ENCODE measurements around the gene MARCHF3.

The MARCHF3 gene

GRCh38 chr5:126981701-126982100, 48.7 kb downstream of the MARCHF3 start:
- no peak for DNase-seq

GRCh38 chr5:126981222-126981621, 49.1 kb downstream of the MARCHF3 start:
- no peak for DNase-seq

DNA sequence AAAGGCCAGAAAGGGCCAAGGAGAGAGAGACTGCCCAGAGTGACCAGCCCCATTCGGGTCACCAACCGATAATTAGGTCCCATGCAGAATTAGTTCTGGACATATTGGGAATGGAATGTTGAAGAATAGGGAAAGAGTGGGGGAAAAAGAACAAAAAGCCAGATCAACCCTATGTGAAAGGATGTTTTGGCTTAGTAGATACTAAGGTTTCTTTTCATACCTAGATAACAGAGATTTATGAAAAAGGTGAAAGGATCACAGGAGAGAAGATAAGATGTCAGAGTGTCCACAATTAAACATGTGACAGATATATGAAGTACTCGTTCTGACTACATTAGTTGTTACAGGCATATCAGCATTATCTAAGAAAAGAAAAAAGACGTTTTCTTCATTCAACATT, 52.1 kb downstream of the MARCHF3 start:
- no peak for DNase-seq

- DNase-seq = no peak
These were observed 53.7 kb downstream of the MARCHF3 start for GRCh38 chr5:126976520-126977172.

- no peak for DNase-seq
These were observed 54.6 kb downstream of the MARCHF3 start for GRCh38 chr5:126975796-126976195.

GRCh38 chr5:126973193-126973592, 57.2 kb downstream of the MARCHF3 start:
- DNase-seq = no peak

DNA sequence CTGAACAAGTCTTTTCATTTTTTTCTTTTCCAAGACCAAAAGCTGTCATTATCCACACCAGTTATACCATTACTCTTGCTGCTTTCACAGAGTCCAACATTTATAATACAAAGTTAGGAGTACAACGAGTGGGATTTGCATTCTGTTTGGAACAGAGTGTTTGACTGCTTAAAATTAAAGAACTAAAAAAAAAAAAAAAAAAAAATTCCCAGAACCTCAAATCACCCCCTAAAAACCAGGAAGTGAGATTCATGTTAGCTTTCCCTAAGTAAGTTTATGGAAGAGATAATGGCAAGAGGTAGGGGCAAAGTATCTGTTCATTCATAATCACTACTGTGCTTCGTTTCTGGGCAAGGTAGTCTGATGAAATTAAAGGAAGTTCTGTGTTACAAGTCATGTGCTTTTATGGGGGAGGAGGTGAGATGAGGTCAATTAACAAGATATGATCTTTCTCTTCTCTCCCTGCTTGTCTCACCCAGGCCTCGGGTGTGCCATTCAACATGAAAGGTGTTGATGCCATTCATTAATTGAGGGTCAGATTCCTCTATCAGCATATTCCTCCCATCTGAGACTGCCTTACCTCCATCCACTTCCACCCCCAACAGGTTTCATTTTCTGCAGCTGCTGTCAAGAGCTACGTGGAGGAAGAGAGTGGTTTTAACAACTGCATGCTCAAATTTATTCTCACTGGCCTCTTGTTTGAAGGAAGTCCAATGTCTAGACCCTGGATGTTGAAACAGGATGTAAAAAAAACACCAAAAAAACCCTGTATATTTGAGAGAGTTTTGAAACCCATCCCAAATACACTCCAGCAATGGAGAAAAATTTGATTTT, 58.1 kb downstream of the MARCHF3 start:
- no peak for DNase-seq

- no peak for DNase-seq
These were observed 58.8 kb downstream of the MARCHF3 start for GRCh38 chr5:126971455-126972031.

DNA sequence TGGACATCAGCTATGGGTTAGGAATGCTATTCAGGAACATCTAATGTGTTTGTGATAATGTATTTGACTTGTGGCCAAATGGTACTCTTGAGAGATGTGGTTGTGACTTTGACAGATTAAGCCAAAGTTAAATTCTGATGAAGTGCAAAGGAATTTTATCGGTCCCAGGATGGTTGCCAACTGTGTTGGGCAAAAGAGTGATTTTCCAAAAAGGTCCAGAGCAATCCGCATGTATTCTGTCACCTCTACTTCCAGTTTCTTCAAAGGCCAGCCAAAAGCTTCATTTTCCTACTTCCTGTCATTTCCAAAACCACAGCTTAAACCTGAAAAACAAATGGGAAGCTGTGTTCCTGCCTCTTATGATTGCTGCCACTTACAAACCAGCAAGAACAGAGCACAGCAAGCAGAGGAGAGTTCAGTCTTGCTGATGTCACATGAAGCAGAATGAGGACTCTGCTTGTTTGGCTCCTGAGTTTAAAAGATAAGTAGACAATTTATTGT, 59.8 kb downstream of the MARCHF3 start:
- DNase-seq = no peak

GRCh38 chr5:126969548-126969947, 60.8 kb downstream of the MARCHF3 start:
- DNase-seq = no peak

DNA sequence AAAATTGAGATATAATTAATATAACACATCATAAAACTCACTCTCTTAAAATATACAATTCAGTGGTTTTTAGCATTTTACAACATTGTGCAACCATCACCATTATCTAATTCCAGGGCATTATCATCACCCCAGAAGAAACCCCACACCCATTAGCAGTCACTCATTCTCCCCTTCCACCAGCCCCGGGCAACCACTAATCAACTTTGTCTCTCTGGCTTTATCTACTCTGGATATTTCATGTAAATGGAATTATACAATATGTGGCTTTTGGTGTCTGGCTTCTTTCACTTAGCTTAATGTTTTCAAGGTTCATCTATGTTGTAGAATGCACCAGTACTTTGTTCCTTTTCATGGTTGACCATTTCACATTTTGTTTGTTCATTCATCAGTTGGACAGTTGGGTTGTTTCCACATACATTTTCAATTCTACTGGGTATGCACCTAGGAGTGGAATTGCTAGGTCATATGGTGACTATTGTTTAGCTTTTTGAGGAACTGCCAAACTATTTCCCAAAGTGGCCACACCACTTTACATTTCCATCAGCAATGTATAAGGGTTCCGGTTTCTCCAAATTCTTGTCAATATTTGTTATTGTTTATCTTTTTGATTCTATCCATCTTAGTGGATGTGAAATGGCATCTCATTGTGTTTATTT, 62.4 kb downstream of the MARCHF3 start:
- no peak for DNase-seq

DNA sequence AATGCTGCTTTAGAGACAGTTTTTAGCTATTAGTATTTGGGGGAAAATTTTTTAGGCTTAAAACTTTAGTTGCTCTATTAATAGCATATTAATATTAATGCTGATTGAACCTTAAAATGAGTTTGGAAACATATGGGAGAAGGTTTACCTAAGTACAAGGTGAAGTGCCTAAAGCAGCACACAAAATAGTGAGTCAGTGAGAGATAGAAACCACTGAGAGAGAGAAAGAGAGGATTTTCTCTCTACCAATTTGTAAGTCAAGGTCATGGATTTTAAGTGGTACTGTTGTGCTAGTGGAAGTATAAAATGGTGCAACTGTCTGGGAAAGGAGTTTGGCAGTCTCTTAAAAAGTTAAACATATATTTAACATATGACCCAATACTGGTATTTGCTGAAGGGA, 64.9 kb downstream of the MARCHF3 start:
- DNase-seq = no peak

- no peak for DNase-seq
These were observed 65.3 kb downstream of the MARCHF3 start for GRCh38 chr5:126965061-126965475.

DNA sequence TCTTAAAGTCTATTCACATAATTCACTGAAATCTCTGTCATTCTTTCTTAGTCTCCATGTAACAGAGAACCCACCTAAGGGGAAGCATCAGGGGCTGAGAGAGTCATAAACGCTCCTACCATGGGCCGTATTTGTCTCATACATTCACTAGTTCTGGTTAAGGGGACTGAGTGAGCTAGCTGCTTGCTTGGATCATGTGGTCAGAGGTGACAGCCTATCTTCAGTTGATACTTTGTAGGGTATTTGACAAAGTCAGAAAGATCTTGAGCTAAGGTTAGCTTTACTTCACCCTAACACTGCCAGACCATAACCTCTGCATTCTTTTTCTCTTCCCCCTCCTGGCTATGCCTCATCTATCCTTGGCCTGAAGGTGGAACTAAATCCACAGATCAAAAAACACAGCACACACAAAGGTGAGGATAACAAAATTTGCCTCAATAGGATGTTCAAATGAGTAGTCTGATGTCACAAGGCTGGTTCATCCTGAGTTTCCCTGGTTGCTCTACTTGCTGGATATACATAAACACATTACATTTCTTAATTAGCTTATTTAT, 66.5 kb downstream of the MARCHF3 start:
- no peak for DNase-seq

DNA sequence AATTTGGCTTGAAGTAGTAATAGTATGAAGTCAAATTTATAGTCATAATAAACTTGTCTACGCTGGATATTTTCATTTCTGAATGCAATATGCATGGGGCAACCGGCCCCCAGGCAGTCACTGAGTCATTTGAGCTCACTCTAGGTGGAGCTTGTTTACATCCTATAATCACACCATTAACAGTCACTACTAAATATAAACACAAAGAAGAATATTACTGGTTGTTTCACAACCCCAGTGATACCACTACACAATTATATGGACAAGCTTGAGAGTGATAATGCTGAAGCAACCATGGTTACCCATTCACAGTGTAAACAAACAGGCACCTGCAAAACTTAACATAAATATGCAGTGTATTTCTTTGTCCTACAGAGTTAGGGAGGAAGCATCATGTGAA, 68.7 kb downstream of the MARCHF3 start:
- no peak for DNase-seq

DNA sequence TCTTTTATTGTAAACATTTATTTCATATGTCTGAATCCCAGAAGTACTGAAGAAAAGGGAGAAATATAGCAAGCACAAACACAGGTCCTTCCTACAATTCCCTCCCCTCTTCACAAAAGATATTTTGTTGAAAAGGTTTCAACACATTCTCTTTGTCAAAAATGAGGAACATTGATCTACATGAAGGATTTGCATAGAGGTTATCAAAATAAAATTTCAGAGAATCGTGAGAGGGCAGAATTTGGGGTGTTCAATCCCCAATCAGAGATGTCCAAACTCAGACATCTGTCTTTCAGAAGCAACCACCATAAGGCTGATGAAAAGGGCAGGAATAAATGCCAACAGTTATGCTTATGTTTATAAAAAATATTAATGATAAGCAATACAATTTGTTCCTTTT, 69.2 kb downstream of the MARCHF3 start:
- no peak for DNase-seq

DNA sequence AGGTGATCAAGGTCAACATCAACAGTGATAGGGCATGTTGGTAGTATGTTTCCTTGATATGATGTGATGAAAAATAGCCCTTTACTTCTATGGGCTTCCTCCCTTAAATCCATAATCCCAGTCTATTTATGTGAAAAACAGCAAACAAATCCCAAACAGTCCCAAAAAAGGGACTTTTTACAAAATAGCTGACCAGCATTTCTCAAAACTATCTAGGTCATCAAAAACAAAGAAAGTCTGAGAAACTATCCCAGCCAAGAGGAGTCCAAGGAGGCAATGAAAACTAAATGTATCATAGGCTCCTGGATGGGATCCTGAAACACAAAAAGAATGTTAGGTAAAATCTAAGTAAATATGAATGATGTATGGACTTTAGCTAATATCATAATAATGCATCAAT, 71.2 kb downstream of the MARCHF3 start:
- DNase-seq = no peak

- DNase-seq = no peak
These were observed 73.4 kb downstream of the MARCHF3 start for GRCh38 chr5:126956991-126957390.

- no peak for DNase-seq
These were observed 75.4 kb downstream of the MARCHF3 start for GRCh38 chr5:126954981-126955380.

- DNase-seq = no peak
These were observed 76.7 kb downstream of the MARCHF3 start for GRCh38 chr5:126953640-126954039.

DNA sequence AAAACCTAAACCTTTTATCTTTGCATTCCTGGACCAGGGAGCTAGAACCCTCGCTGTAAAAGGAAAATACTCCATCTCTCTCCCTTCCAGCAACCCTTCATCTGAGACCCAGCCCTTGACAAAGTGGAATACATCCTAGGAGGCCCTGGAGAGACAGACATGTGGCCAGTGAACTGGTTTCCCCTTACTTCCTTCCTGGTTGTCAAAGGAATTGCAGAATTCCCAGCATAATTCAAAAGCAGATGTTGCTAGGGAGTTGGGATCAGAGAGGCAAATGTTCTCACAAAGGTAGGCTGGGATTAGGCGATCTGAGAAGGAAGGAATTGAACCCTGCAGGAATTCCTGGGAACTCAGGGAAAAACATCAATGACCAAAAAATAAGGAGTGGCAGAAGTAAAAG, 80.9 kb downstream of the MARCHF3 start:
- no peak for DNase-seq

- no peak for DNase-seq
These were observed 81.9 kb downstream of the MARCHF3 start for GRCh38 chr5:126948453-126948852.

- DNase-seq = no peak
These were observed 82.4 kb downstream of the MARCHF3 start for GRCh38 chr5:126948011-126948355.
